Measurements from ENCODE around the gene DYDC1. TPM values are rescaled to one million over a fixed set of nuclear protein-coding genes. Genes with fewer than 3 reads are reported as not detected.
"Not testable (repeated sequence)": the region's sequence is repeated elsewhere in the genome, so short reads cannot be mapped to it uniquely, and the experiment has no call there.

Gene DYDC1
- not detected in 2 replicates for total RNA-seq (2014; rRNA removed; shearing (Covaris generic))

- in situ Hi-C loops (cut with HindIII; ENCODE audit: low sequenced_read_pairs) = no loop called here
- DNase-seq (ENCODE audit: low spot score) = no peak
These were observed at the start of gene DYDC1, which contains the start of gene DYDC2 for GRCh38 chr10:80356563-80356988. TSS of gene DYDC1 (minus strand) at chr10:80356755. CDS start at chr10:80352601, 4,154 bp downstream. TSS of gene DYDC2 (plus strand) at chr10:80356781. CDS start at chr10:80362444, 5,663 bp downstream.

GRCh38 chr10:80406204-80406603 lies 49.6 kb upstream of the DYDC1 start:
- in situ Hi-C loops (cut with HindIII; ENCODE audit: low sequenced_read_pairs) = no loop called here
- DNase-seq (ENCODE audit: low spot score) = peak; percentile 19

- in situ Hi-C loops (cut with HindIII; ENCODE audit: low sequenced_read_pairs) = no loop called here
- DNase-seq (ENCODE audit: low spot score) = no peak
These were observed 49.1 kb upstream of the DYDC1 start for GRCh38 chr10:80405626-80406025.

- in situ Hi-C loops (cut with HindIII; ENCODE audit: low sequenced_read_pairs) = no loop called here
- DNase-seq (ENCODE audit: low spot score) = no peak
These were observed 48.5 kb upstream of the DYDC1 start for GRCh38 chr10:80405035-80405434.

- in situ Hi-C loops (cut with HindIII; ENCODE audit: low sequenced_read_pairs) = no loop called here
These were observed 43.7 kb upstream of the DYDC1 start for GRCh38 chr10:80400136-80400804.

GRCh38 chr10:80397014-80397413 lies 40.5 kb upstream of the DYDC1 start:
- DNase-seq (ENCODE audit: low spot score) = no peak
- in situ Hi-C loops (cut with HindIII; ENCODE audit: low sequenced_read_pairs) = no loop called here

More at GRCh38 chr10:80400136-80400804, 43.7 kb upstream of the DYDC1 start:
- DNase-seq (ENCODE audit: low spot score) = no peak

- DNase-seq (ENCODE audit: low spot score) = no peak
- in situ Hi-C loops (cut with HindIII; ENCODE audit: low sequenced_read_pairs) = no loop called here
These were observed 37.9 kb upstream of the DYDC1 start for GRCh38 chr10:80394358-80394916.

GRCh38 chr10:80392250-80392649 lies 35.7 kb upstream of the DYDC1 start:
- in situ Hi-C loops (cut with HindIII; ENCODE audit: low sequenced_read_pairs) = no loop called here
- no peak for DNase-seq (ENCODE audit: low spot score)

GRCh38 chr10:80390740-80391139 lies 34.2 kb upstream of the DYDC1 start:
- no peak for DNase-seq (ENCODE audit: low spot score)
- in situ Hi-C loops (cut with HindIII; ENCODE audit: low sequenced_read_pairs) = no loop called here

- in situ Hi-C loops (cut with HindIII; ENCODE audit: low sequenced_read_pairs) = no loop called here
- DNase-seq (ENCODE audit: low spot score) = peak; percentile 25
These were observed 26.4 kb upstream of the DYDC1 start for GRCh38 chr10:80382989-80383388.

GRCh38 chr10:80380185-80380584 lies 23.6 kb upstream of the DYDC1 start:
- in situ Hi-C loops (cut with HindIII; ENCODE audit: low sequenced_read_pairs) = no loop called here

GRCh38 chr10:80379701-80380100 lies 23.1 kb upstream of the DYDC1 start:
- in situ Hi-C loops (cut with HindIII; ENCODE audit: low sequenced_read_pairs) = no loop called here
- no peak for DNase-seq (ENCODE audit: low spot score)

More at GRCh38 chr10:80380185-80380584, 23.6 kb upstream of the DYDC1 start:
- no peak for DNase-seq (ENCODE audit: low spot score)

GRCh38 chr10:80373502-80373901 lies 16.9 kb upstream of the DYDC1 start:
- no peak for DNase-seq (ENCODE audit: low spot score)
- in situ Hi-C loops (cut with HindIII; ENCODE audit: low sequenced_read_pairs) = no loop called here

GRCh38 chr10:80372675-80373074 lies 16.1 kb upstream of the DYDC1 start:
- in situ Hi-C loops (cut with HindIII; ENCODE audit: low sequenced_read_pairs) = no loop called here
- no peak for DNase-seq (ENCODE audit: low spot score)

- DNase-seq (ENCODE audit: low spot score) = no peak
- in situ Hi-C loops (cut with HindIII; ENCODE audit: low sequenced_read_pairs) = no loop called here
These were observed 14.9 kb upstream of the DYDC1 start for GRCh38 chr10:80371467-80371866.

GRCh38 chr10:80365510-80365909 lies 9.0 kb upstream of the DYDC1 start:
- DNase-seq (ENCODE audit: low spot score) = no peak
- in situ Hi-C loops (cut with HindIII; ENCODE audit: low sequenced_read_pairs) = no loop called here

GRCh38 chr10:80359644-80360043 lies 3.1 kb upstream of the DYDC1 start:
- in situ Hi-C loops (cut with HindIII; ENCODE audit: low sequenced_read_pairs) = no loop called here
- no peak for DNase-seq (ENCODE audit: low spot score)

GRCh38 chr10:80358925-80359324 lies 2.4 kb upstream of the DYDC1 start:
- in situ Hi-C loops (cut with HindIII; ENCODE audit: low sequenced_read_pairs); DNase-seq (ENCODE audit: low spot score): not testable (repeated sequence)

GRCh38 chr10:80357851-80358125 lies 1.2 kb upstream of the DYDC1 start:
- DNase-seq (ENCODE audit: low spot score) = no peak
- in situ Hi-C loops (cut with HindIII; ENCODE audit: low sequenced_read_pairs) = no loop called here

- DNase-seq (ENCODE audit: low spot score) = no peak
- in situ Hi-C loops (cut with HindIII; ENCODE audit: low sequenced_read_pairs) = no loop called here
These were observed 665 bp upstream of the DYDC1 start for GRCh38 chr10:80356989-80357850.
